Measurements from ENCODE around the gene CNTN2.

Gene CNTN2

DNA sequence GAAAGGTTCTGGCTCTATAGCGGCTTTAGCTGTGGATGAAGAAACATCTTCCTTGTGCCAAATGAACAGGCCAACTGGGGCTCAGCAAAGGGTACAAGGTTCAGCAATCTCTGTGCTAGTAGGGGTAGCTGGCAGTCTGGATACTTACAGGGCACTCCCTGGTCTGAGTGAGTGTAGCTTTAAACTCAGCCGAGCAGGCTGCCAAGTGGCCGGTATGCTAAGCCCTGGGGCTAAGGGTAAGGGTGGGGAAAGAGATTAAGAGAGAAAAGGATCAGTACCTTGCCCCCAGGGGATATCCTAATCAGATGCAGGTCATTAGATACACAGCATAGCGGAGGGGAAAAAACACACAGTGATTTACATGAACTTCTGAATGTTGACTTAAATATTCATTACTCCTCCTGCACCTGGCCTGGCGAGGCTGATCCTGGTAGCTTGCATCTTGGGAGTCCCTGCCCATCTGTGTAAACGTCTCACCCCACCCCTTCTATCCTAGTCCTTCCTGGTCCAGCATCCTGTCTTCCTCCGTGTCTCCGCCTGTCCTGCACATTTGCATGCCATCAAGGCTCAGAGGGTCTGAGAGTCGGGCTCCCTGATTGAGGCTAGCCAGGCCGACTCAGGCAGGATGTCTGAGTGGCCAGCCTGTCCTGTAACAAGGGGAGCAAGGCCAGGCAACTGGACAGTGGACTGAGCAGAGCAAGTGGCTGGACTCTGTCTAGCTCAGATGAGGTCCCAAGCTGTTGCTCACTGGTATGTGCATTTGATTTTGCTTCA lies 39.5 kb upstream of the CNTN2 start:
- TF ChIP-seq, protein P1, sequence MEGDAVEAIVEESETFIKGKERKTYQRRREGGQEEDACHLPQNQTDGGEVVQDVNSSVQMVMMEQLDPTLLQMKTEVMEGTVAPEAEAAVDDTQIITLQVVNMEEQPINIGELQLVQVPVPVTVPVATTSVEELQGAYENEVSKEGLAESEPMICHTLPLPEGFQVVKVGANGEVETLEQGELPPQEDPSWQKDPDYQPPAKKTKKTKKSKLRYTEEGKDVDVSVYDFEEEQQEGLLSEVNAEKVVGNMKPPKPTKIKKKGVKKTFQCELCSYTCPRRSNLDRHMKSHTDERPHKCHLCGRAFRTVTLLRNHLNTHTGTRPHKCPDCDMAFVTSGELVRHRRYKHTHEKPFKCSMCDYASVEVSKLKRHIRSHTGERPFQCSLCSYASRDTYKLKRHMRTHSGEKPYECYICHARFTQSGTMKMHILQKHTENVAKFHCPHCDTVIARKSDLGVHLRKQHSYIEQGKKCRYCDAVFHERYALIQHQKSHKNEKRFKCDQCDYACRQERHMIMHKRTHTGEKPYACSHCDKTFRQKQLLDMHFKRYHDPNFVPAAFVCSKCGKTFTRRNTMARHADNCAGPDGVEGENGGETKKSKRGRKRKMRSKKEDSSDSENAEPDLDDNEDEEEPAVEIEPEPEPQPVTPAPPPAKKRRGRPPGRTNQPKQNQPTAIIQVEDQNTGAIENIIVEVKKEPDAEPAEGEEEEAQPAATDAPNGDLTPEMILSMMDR (conservative IDR thresholded peaks at IDR 0.05): no peak
- no peak for TF ChIP-seq ZFX (IDR thresholded peaks at IDR 0.05)
- peak overlapping the region; percentile 41; the same call in 1 of the 2 replicates for H3K27ac ChIP-seq

- peak overlapping the region; percentile 41; the same call in 1 of the 2 replicates for H3K27ac ChIP-seq
- TF ChIP-seq, protein P1 (conservative IDR thresholded peaks at IDR 0.05): no peak
- TF ChIP-seq ZFX (IDR thresholded peaks at IDR 0.05): no peak
Observed at GRCh38 chr1:205004351-205004750, 38.7 kb upstream of the CNTN2 start.

- H3K27ac ChIP-seq: no peak overlapping the region
- TF ChIP-seq, protein P1 (conservative IDR thresholded peaks at IDR 0.05): no peak
- TF ChIP-seq ZFX (IDR thresholded peaks at IDR 0.05): no peak
Observed at GRCh38 chr1:205008896-205009295, 34.1 kb upstream of the CNTN2 start.

- no peak overlapping the region for H3K27ac ChIP-seq
- no peak for TF ChIP-seq ZFX (IDR thresholded peaks at IDR 0.05)
- TF ChIP-seq, protein P1 (conservative IDR thresholded peaks at IDR 0.05): no peak
Observed at GRCh38 chr1:205009670-205010069, 33.3 kb upstream of the CNTN2 start.

DNA sequence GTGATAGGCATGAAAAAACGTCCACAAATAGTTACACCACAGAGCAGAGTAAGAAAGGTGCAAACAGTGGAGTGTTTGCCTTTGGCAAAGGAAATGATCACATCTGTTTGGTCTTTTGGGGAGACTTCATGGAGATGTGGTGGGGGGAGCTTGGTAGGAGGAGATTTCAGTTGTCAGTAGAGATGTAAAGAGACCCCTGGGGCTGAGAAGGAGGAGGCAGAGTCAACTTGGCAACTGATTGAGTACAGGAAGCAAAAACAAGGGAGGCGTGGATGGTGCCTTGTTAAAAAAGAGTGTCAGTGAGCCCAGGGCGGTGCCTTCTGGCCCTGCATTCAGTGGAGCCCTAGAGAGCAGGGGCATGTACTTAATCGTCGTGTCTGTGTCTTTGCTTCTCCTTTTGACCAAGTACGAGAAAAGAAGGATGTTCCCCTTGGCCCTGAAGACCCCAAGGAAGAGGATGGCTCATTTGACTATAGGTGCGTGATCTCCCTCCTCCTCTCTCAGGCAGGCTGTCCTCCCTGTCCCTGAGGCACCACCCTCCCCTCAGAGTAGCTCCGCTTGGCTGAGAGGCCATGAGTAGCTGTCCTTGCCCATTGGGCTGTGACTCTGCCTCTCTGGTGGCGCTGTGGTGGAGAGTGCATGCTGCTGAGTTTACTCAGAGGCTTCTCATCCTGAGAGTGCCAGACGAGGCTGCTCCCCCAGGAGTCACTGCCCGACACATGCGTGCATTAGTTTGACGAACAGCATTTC lies 30.4 kb upstream of the CNTN2 start:
- TF ChIP-seq, protein P1 (conservative IDR thresholded peaks at IDR 0.05): no peak
- no peak for TF ChIP-seq ZFX (IDR thresholded peaks at IDR 0.05)

DNA sequence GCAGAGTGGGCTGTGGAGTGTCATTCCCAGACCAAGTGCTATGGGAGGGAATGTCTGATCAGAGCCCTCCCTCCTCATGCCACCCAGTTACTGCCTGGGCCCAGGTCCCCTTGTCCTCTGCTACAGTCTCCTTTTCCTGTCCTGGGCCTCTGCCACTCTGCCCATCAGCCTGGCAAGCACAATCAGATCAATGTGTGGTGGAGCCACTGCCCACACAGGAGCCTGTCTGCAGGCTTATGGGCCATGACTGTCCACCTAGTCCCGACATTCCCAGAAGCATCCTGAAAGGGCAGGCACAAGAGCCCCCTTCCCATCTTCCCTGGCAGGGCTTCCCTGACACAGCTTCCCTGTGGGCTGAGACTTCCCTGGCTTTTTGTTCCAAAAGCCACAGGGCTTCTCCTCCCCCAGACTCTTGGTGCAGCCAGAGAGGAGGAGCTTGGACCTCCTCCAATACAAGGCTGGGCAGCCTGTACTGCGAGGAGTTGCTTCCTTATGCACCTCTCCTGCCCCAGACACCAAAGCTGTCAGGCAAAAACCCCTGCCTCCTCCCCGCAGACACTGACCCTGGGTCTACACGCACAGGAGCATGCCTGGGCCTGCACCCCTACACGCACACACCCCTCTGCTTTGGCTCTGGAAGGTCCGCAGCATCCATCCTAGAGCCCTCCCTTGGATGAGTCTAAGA lies 29.2 kb upstream of the CNTN2 start:
- TF ChIP-seq, protein P1 (conservative IDR thresholded peaks at IDR 0.05): no peak
- TF ChIP-seq ZFX (IDR thresholded peaks at IDR 0.05): no peak

More for the DNA sequence above, 30.4 kb upstream of the CNTN2 start:
- H3K27ac ChIP-seq: peak overlapping the region; percentile 49; the same call in 1 of the 2 replicates

More for the DNA sequence above, 29.2 kb upstream of the CNTN2 start:
- peak overlapping the region; percentile 49 for H3K27ac ChIP-seq
